Measurements from ENCODE around the gene TKFC.

Gene TKFC

DNA sequence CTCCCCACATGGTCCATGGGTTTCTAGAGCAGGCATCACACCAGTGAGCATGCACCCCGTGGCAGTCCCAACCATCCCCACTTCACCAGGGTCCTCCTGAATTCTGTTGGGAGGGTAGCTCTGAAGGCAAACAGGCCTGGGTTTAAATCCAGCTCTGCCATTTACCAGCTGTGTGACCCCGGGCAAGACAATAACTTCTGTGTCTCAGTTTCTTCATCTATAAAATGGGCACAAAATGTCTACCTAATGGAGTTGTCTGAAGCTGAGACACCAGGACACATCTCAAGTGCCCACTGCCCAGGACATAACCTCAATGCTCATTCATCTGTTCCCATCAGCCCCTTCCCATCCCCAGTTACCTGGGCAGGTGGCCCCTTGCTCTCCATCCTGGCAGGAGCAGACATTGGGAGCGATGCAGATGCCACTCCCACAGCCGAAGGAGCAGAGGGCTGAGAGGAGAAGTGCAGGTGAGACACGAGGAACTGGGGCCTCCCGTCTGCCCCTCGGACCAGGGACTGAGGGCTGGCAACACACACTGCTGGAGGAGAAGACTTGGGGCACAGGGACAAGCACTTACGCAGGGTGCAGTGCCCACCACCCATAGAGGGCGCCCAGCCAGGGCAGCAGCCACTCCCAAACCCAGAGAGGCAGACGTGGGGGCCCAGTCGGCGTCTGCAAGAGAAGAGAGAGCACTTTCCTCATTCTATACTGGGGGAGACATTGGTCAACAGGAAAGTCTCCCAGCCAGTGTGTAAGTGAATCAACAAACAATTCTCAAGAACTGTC is 41.9 kb upstream of the TKFC start:
- H3K9me3 ChIP-seq (ENCODE audit: insufficient read depth, low read length) = no peaks in the 10 kb centered on the region
- TF ChIP-seq, protein P1, sequence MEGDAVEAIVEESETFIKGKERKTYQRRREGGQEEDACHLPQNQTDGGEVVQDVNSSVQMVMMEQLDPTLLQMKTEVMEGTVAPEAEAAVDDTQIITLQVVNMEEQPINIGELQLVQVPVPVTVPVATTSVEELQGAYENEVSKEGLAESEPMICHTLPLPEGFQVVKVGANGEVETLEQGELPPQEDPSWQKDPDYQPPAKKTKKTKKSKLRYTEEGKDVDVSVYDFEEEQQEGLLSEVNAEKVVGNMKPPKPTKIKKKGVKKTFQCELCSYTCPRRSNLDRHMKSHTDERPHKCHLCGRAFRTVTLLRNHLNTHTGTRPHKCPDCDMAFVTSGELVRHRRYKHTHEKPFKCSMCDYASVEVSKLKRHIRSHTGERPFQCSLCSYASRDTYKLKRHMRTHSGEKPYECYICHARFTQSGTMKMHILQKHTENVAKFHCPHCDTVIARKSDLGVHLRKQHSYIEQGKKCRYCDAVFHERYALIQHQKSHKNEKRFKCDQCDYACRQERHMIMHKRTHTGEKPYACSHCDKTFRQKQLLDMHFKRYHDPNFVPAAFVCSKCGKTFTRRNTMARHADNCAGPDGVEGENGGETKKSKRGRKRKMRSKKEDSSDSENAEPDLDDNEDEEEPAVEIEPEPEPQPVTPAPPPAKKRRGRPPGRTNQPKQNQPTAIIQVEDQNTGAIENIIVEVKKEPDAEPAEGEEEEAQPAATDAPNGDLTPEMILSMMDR (IDR thresholded peaks at IDR 0.05; ENCODE audit: low read depth, low read length) = peak; percentile 42
- TF ChIP-seq EZH2phosphoT487 (IDR thresholded peaks at IDR 0.05; ENCODE audit: low read depth) = no peak
- H3K27ac ChIP-seq (ENCODE audit: low read length) = no peak overlapping the region
- H3K27me3 ChIP-seq (ENCODE audit: low read depth, low read length) = no peaks in the 10 kb centered on the region
- H3K4me2 ChIP-seq (ENCODE audit: low read length) = no peak overlapping the region
- no peak overlapping the region for H3K4me3 ChIP-seq (ENCODE audit: low read length)
- H2AFZ ChIP-seq (ENCODE audit: low read depth, low read length) = no peak overlapping the region
- H3K4me1 ChIP-seq (ENCODE audit: low read length) = peaks cover 9% of the 10 kb centered on the region; the same call in 1 of the 2 replicates
- H4K20me1 ChIP-seq (ENCODE audit: insufficient read depth, low read length) = no peaks in the 10 kb centered on the region
- peaks cover 20% of the 10 kb centered on the region for H3K79me2 ChIP-seq (ENCODE audit: low read length)
- peaks cover 2% of the 10 kb centered on the region for H3K36me3 ChIP-seq (replicated peaks; ENCODE audit: low read depth, low read length)
- no peak overlapping the region for H3K9ac ChIP-seq (ENCODE audit: low read length)

- H3K4me2 ChIP-seq (ENCODE audit: low read length) = no peak overlapping the region
- no peaks in the 10 kb centered on the region for H3K9me3 ChIP-seq (ENCODE audit: insufficient read depth, low read length)
- no peak overlapping the region for H3K27ac ChIP-seq (ENCODE audit: low read length)
- no peak overlapping the region for H3K9ac ChIP-seq (ENCODE audit: low read length)
- H3K27me3 ChIP-seq (ENCODE audit: low read depth, low read length) = no peaks in the 10 kb centered on the region
- peaks cover 20% of the 10 kb centered on the region for H3K79me2 ChIP-seq (ENCODE audit: low read length)
- no peak for TF ChIP-seq EZH2phosphoT487 (IDR thresholded peaks at IDR 0.05; ENCODE audit: low read depth)
- TF ChIP-seq, protein P1 (IDR thresholded peaks at IDR 0.05; ENCODE audit: low read depth, low read length) = no peak
- no peaks in the 10 kb centered on the region for H4K20me1 ChIP-seq (ENCODE audit: insufficient read depth, low read length)
- peaks cover 1% of the 10 kb centered on the region for H3K36me3 ChIP-seq (replicated peaks; ENCODE audit: low read depth, low read length)
- H2AFZ ChIP-seq (ENCODE audit: low read depth, low read length) = no peak overlapping the region
- no peak overlapping the region for H3K4me3 ChIP-seq (ENCODE audit: low read length)
- H3K4me1 ChIP-seq (ENCODE audit: low read length) = peaks cover 11% of the 10 kb centered on the region; the same call in 1 of the 2 replicates
Measured at GRCh38 chr11:61292356-61292755, 40.7 kb upstream of the TKFC start.

DNA sequence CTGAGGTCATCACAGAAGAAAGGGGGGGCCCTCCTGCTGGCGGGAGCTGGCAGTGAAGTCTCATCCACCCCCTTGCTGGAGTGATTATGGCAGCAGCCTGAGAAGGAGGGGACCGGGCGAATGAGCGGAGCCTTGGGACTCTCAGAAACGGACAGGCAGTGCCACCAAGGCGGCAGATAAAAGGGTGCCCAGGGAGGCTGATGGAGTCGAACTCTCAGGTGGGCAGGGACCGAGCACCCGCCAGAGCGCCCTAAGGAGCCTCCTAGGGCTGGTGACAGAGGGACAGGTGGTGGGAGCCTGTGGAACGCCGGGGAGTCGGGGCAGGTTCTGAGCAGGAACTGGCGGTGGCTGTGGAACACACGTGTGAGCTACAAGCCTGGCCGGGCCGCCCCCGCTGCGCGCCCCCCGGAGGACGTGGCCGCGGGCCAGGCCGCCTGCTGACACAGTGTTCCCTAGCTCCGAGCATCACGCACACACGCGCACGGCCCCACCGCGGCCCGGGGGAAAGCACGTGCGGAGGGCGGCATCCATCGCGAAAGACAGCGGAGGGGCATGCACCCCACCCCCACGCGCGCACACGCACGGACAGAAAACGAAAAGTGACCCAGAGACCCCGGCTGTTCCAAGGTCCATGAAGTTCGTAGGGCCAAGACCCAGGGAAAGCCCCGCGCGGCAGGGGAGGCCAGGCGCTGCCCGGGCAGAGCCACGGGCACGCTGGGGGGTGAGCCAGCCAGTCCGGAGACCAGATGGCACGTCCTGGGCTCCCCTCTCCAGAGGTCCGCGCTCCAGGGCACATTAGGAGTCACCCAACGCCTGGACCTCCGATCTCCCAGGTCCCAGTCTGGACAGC is 38.9 kb upstream of the TKFC start:
- Histone ChIP-seq H3K4me1 (ENCODE audit: low read length) (peaks cover 15% of the 10 kb centered on the region; the same call in 1 of the 2 replicates), H3K27me3 (ENCODE audit: low read depth, low read length) (no peaks in the 10 kb centered on the region), H3K36me3 (replicated peaks; ENCODE audit: low read depth, low read length) (peaks cover 13% of the 10 kb centered on the region), H3K4me2 (ENCODE audit: low read length) (peak overlapping the region; percentile 85), H2AFZ (ENCODE audit: low read depth, low read length) (peak overlapping the region; percentile 63), H4K20me1 (ENCODE audit: insufficient read depth, low read length) (no peaks in the 10 kb centered on the region), H3K9me3 (ENCODE audit: insufficient read depth, low read length) (no peaks in the 10 kb centered on the region), H3K27ac (ENCODE audit: low read length) (peak overlapping the region; percentile 48), H3K4me3 (ENCODE audit: low read length) (peak overlapping the region; percentile 85), H3K9ac (ENCODE audit: low read length) (peak overlapping the region; percentile 72), H3K79me2 (ENCODE audit: low read length) (peaks cover 20% of the 10 kb centered on the region)
- no peak for TF ChIP-seq EZH2phosphoT487 (IDR thresholded peaks at IDR 0.05; ENCODE audit: low read depth)
- TF ChIP-seq, protein P1 (IDR thresholded peaks at IDR 0.05; ENCODE audit: low read depth, low read length) = peak; percentile 12; the same call in 1 of the 2 replicates
